SH-SY5Y (cell line): ENCODE measurements around the gene INTU.

Experiments
- GATA2 ChIP-seq: IDR thresholded peaks from 2 replicates; pipeline ENCODE4 v1.6.1; 2011; ENCODE audit warnings: mild to moderate bottlenecking, low read depth, low read length
- GATA3 ChIP-seq: IDR thresholded peaks from 2 replicates; pipeline ENCODE4 v1.6.1; 2011; ENCODE audit warnings: low read depth, mild to moderate bottlenecking, low read length, moderate library complexity

- TF ChIP-seq GATA2 = no peak
- TF ChIP-seq GATA3 = no peak
Observed at GRCh38 chr4:127737295-127737694, 104.5 kb downstream of the INTU start.
